PC-3 (cell line): ENCODE measurements around the gene TIMP3. TPM values are rescaled to one million over a fixed set of nuclear protein-coding genes. Genes with fewer than 3 reads are reported as not detected.

Experiments used
- ATAC-seq: fragments of 200-7000 bp; cut with Tn5 transposase; 2 replicates; pipeline ENCODE4 v1.9.1; 2020; ENCODE audit warnings: mild to moderate bottlenecking, moderate library complexity
- BruUV-seq: library from RNA; stranded (reverse); fragments of 400-500 nt; replicated peaks from 2 replicates; lab custom pipeline; 2021; lab: Mats Ljungman, UMichigan
- CTCF ChIA-PET: fragments of 300-600 bp; sonication (Branson Sonifier 250); formaldehyde crosslinking; loops from one replicate; lab custom pipeline; 2022; ENCODE audit warnings: antibody characterized with exemption; lab: Charles Lee
- POLR2A ChIA-PET: fragments of 300-600 bp; sonication (Branson Sonifier 250); formaldehyde crosslinking; loops from one replicate; lab custom pipeline; 2022; ENCODE audit warnings: antibody characterized with exemption; ENCODE audit not compliant: unreplicated experiment; lab: Charles Lee
- DNase-seq: peaks from one replicate; pipeline ENCODE4 v3.0.0-alpha.2; 2015
- H2AFZ ChIP-seq: fragments of 300-600 bp; sonication (generic); 2 replicates; pipeline ENCODE4 v1.6.0; 2016; ENCODE audit warnings: antibody characterized with exemption, low read length
- H3F3A ChIP-seq: fragments of 300-600 bp; sonication (generic); one replicate; pipeline ENCODE4 v1.6.0; 2017; ENCODE audit warnings: antibody characterized with exemption, low read length, control low read depth, mild to moderate bottlenecking; ENCODE audit not compliant: unreplicated experiment
- H3K27ac ChIP-seq: fragments of 300-600 bp; sonication (generic); 2 replicates; pipeline ENCODE4 v1.5.1; 2016; ENCODE audit warnings: mild to moderate bottlenecking, low read length
- H3K27me3 ChIP-seq: fragments of 300-600 bp; sonication (generic); 2 replicates; pipeline ENCODE4 v1.6.1; 2016; ENCODE audit warnings: low read length, mixed read lengths
- H3K36me3 ChIP-seq: fragments of 300-600 bp; sonication (generic); 2 replicates; pipeline ENCODE4 v1.6.1; 2016; ENCODE audit warnings: low read depth, mixed run types, low read length, mixed read lengths
- H3K4me1 ChIP-seq: fragments of 300-600 bp; sonication (generic); 2 replicates; pipeline ENCODE4 v1.5.1; 2016; ENCODE audit warnings: low read length; ENCODE audit not compliant: insufficient read depth
- H3K4me2 ChIP-seq: fragments of 300-600 bp; sonication (generic); 2 replicates; pipeline ENCODE4 v1.6.0; 2016; ENCODE audit warnings: low read length
- H3K4me3 ChIP-seq: fragments of 300-600 bp; sonication (generic); 2 replicates; pipeline ENCODE4 v1.5.1; 2016; ENCODE audit warnings: mild to moderate bottlenecking, low read length, mixed read lengths
- H3K79me2 ChIP-seq: fragments of 300-600 bp; sonication (generic); 2 replicates; pipeline ENCODE4 v1.6.1; 2017; ENCODE audit warnings: low read length, mixed read lengths
- H3K9ac ChIP-seq: fragments of 300-600 bp; sonication (generic); 2 replicates; pipeline ENCODE4 v1.6.0; 2016; ENCODE audit warnings: mild to moderate bottlenecking, low read length
- H3K9me2 ChIP-seq: fragments of 300-600 bp; sonication (generic); replicated peaks from 2 replicates; pipeline ENCODE4 v1.6.1; 2016; ENCODE audit warnings: mixed run types, low read length, mixed read lengths
- H3K9me3 ChIP-seq: fragments of 300-600 bp; sonication (generic); 2 replicates; pipeline ENCODE4 v1.6.1; 2016; ENCODE audit warnings: low read length, mixed read lengths
- H4K20me1 ChIP-seq: fragments of 300-600 bp; sonication (generic); 2 replicates; pipeline ENCODE4 v1.6.1; 2016; ENCODE audit warnings: low read length, mixed read lengths
- EZH2 ChIP-seq: fragments of 300-600 bp; sonication (generic); IDR thresholded peaks from one replicate; pipeline ENCODE4 v1.6.1; 2017; ENCODE audit warnings: antibody characterized with exemption, mild to moderate bottlenecking, low read length; ENCODE audit not compliant: unreplicated experiment
- EZH2phosphoT487 ChIP-seq: fragments of 300-600 bp; sonication (generic); IDR thresholded peaks from 2 replicates; pipeline ENCODE4 v1.6.1; 2018; ENCODE audit warnings: mild to moderate bottlenecking, antibody characterized with exemption, low read length, borderline replicate concordance
- intact Hi-C: fragments of 100-400 bp; cut with micrococcal nuclease; formaldehyde crosslinking; loops from 2 replicates; pipeline ENCODE4 v1.9.0; 2023
- total RNA-seq: library from RNA; depleted of rRNA; stranded (reverse); fragments of >200 nt; gene quantifications from 2 replicates; pipeline ENCODE4 v1.2.3, GENCODE V29; 2014
- TF ChIP-seq, protein P1 (sequence below): fragments of 300-600 bp; sonication (generic); conservative IDR thresholded peaks from 2 replicates; pipeline ENCODE4 v1.5.1; 2017; ENCODE audit warnings: antibody characterized with exemption, low read depth, mild to moderate bottlenecking, low read length

The TIMP3 gene
- total RNA-seq, 1 experiment from 2014 or later: not detected

DNA sequence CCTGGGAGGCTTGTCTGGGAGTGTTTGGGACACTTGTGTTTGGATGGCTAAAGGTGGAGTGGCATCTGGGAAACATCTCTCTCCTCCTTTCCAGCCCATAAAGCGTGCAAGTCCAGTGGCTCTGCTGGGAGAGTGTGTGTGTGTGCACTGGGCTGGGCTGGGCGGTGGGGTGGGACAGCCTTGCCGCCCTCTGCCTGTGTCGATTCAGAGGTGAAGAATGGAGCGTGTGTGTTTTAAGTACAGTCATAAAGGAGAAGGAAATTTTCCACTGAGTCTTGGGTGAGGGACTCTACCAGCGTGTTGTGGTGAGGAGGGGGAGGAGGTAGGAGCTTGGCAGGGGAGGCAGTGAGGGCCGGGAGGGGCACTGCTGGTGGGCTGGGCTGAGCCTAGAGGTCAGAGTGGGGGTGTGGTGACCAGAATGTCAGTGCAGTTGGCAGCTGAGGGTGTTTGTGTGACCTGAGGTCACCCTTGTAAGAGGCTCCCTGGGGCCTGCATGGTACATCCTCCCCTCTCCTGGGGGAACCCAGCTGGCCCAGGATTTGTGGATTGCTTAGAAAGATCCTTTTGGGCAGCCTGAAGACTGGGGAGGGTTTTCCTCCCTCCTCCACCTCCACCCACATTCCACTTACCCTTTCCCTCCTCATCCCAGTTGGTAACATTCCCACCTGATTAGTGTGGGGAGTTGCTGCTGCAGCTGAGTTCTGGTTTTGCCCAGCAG is 1.7 kb downstream of the TIMP3 start:
- ChIA-PET POLR2A (no interaction called here), CTCF (no interaction called here)
- H2AFZ ChIP-seq: no peak overlapping the region
- H3K9me3 ChIP-seq: no peaks in the 10 kb centered on the region
- DNase-seq: no peak
- H3K9me2 ChIP-seq: no peaks in the 10 kb centered on the region
- H3K4me3 ChIP-seq: no peak overlapping the region
- BruUV-seq: no TSS peak
- H3F3A ChIP-seq: no peaks in the 10 kb centered on the region
- no peaks in the 10 kb centered on the region for H3K36me3 ChIP-seq
- no peaks in the 10 kb centered on the region for H4K20me1 ChIP-seq
- no peak overlapping the region for H3K27ac ChIP-seq
- H3K79me2 ChIP-seq: no peaks in the 10 kb centered on the region
- intact Hi-C loops: no loop called here
- TF ChIP-seq EZH2 (no peak), EZH2phosphoT487 (no peak)
- TF ChIP-seq, protein P1, sequence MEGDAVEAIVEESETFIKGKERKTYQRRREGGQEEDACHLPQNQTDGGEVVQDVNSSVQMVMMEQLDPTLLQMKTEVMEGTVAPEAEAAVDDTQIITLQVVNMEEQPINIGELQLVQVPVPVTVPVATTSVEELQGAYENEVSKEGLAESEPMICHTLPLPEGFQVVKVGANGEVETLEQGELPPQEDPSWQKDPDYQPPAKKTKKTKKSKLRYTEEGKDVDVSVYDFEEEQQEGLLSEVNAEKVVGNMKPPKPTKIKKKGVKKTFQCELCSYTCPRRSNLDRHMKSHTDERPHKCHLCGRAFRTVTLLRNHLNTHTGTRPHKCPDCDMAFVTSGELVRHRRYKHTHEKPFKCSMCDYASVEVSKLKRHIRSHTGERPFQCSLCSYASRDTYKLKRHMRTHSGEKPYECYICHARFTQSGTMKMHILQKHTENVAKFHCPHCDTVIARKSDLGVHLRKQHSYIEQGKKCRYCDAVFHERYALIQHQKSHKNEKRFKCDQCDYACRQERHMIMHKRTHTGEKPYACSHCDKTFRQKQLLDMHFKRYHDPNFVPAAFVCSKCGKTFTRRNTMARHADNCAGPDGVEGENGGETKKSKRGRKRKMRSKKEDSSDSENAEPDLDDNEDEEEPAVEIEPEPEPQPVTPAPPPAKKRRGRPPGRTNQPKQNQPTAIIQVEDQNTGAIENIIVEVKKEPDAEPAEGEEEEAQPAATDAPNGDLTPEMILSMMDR: no peak
- ATAC-seq: no peak
- H3K4me1 ChIP-seq: no peaks in the 10 kb centered on the region
- H3K4me2 ChIP-seq: no peak overlapping the region
- H3K27me3 ChIP-seq: peaks cover 5% of the 10 kb centered on the region; the same call in 1 of the 2 replicates
- no peak overlapping the region for H3K9ac ChIP-seq

DNA sequence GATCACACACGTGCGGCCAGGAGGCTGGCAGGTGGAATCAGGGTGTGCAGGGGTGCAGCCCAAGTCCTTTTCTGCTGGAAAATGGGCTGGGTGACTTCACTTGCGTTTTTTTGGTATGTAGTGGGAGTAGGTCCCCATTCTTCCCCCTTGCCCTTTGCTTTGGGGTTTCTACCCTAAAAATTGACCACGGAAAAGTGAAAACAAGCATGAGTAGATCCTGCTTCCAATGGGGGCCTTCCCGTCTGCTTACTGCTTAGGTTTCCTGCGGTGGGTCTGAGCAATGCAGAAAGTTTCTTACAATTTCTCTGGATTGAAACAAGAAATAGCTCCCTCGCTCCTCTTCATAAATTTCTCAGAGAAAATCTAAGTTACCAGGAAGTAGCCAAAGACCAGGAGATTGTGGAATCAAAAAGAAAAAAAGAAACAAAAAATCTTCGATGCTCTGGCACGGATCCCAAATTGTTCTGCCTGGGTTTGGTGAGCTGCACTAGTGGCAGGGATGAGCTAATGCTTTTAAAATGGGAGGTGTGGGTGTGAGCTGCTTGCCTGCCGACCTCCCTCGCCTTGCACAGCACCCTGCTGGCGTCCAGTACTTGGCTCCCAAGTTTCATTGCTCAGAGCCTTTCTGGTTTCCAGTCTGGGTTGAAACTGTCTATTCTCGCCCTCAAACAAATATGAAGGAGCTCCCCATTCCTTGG is 2.4 kb downstream of the TIMP3 start:
- Histone ChIP-seq H3K79me2 (no peaks in the 10 kb centered on the region), H3K4me1 (no peaks in the 10 kb centered on the region), H3K9me3 (no peaks in the 10 kb centered on the region), H2AFZ (no peak overlapping the region), H3K9me2 (no peaks in the 10 kb centered on the region), H4K20me1 (no peaks in the 10 kb centered on the region), H3F3A (no peaks in the 10 kb centered on the region), H3K27me3 (peaks cover 5% of the 10 kb centered on the region; the same call in 1 of the 2 replicates), H3K36me3 (no peaks in the 10 kb centered on the region), H3K27ac (no peak overlapping the region), H3K4me2 (no peak overlapping the region), H3K9ac (no peak overlapping the region), H3K4me3 (no peak overlapping the region)
- BruUV-seq: no TSS peak
- intact Hi-C loops: no loop called here
- POLR2A ChIA-PET: no interaction called here
- DNase-seq (no peak), ATAC-seq (no peak)
- no peak for TF ChIP-seq EZH2phosphoT487
- TF ChIP-seq, protein P1: no peak
- TF ChIP-seq EZH2: no peak
- CTCF ChIA-PET: no interaction called here
